Common myeloid progenitor, CD34-positive (primary cell): ENCODE measurements around the gene CASR.
"Not testable (repeated sequence)": the region's sequence is repeated elsewhere in the genome, so short reads cannot be mapped to it uniquely, and the experiment has no call there.

Experiments used
- CTCF ChIA-PET: fragments of 350-600 bp; sonication (Branson Sonifier 250); formaldehyde crosslinking; loops from one replicate; lab custom pipeline; 2021; ENCODE audit warnings: antibody characterized with exemption; lab: Charles Lee
- POLR2A ChIA-PET: fragments of 350-600 bp; sonication (Branson Sonifier 250); formaldehyde crosslinking; loops from one replicate; lab custom pipeline; 2021; ENCODE audit warnings: antibody characterized with exemption; lab: Charles Lee
- DNase-seq, 3 donors: peaks; one replicate each; pipeline versions ENCODE4 v3.0.0 to v3.0.0-alpha.2; 2013
- H3K27ac ChIP-seq, 2 experiments: 1 replicate in 1 of 2; 2 replicates in 1 of 2; pipeline ENCODE4 v1.7.0; 2013; ENCODE audit warnings: inconsistent platforms in 2 of 2, low read length in 2 of 2, mild to moderate bottlenecking in 2 of 2, low read depth in 1 of 2, moderate library complexity in 1 of 2; ENCODE audit not compliant: severe bottlenecking in 2 of 2, insufficient read depth in 1 of 2, poor library complexity in 1 of 2
- H3K27me3 ChIP-seq, 5 experiments: replicated peaks in 2 of 5; 1 replicate in 3 of 5; 2 replicates in 2 of 5; pipeline versions ENCODE4 v1.6.1 to v1.7.0; 2013; ENCODE audit warnings: low read length in 4 of 5, mild to moderate bottlenecking in 2 of 5, moderate library complexity in 2 of 5, inconsistent platforms in 1 of 5; ENCODE audit not compliant: insufficient read depth in 5 of 5, control insufficient read depth in 4 of 5
- H3K36me3 ChIP-seq, 4 experiments: 1 replicate in 2 of 4; 2 replicates in 2 of 4; pipeline versions ENCODE4 v1.6.1 to v1.7.0; 2013; ENCODE audit warnings: low read length in 3 of 4, control low read depth in 1 of 4, mild to moderate bottlenecking in 1 of 4; ENCODE audit not compliant: control insufficient read depth in 4 of 4, insufficient read depth in 4 of 4
- H3K4me1 ChIP-seq, 4 experiments: 1 replicate in 3 of 4; 2 replicates in 1 of 4; pipeline versions ENCODE4 v1.6.1 to v1.7.1; 2013; ENCODE audit warnings: low read length in 3 of 4, mild to moderate bottlenecking in 3 of 4, control low read depth in 1 of 4, inconsistent platforms in 1 of 4, moderate library complexity in 1 of 4; ENCODE audit not compliant: control insufficient read depth in 4 of 4, insufficient read depth in 4 of 4; ENCODE audit errors: control extremely low read depth in 1 of 4
- H3K4me3 ChIP-seq, 7 experiments: 1 replicate in 4 of 7; 2 replicates in 3 of 7; pipeline versions ENCODE4 v1.5.1 to v1.7.0; 2013; ENCODE audit warnings: mild to moderate bottlenecking in 7 of 7, low read length in 6 of 7, moderate library complexity in 6 of 7, inconsistent platforms in 2 of 7, low read depth in 2 of 7, control low read depth in 1 of 7; ENCODE audit not compliant: insufficient read depth in 4 of 7, control insufficient read depth in 1 of 7; ENCODE audit errors: extremely low read depth in 1 of 7
- H3K9me3 ChIP-seq, 5 experiments: 1 replicate in 4 of 5; 2 replicates in 1 of 5; pipeline versions ENCODE4 v1.6.1 to v1.7.1; 2013; ENCODE audit warnings: low read length in 4 of 5, mild to moderate bottlenecking in 2 of 5, inconsistent platforms in 1 of 5, low read depth in 1 of 5, moderate library complexity in 1 of 5; ENCODE audit not compliant: control insufficient read depth in 4 of 5, insufficient read depth in 2 of 5; ENCODE audit errors: control extremely low read depth in 1 of 5
- WGBS: methylation state at CpG from one replicate; pipeline ENCODE4 v1.1.5; 2013; ENCODE audit not compliant: insufficient coverage; 5-methylcytosine and 5-hydroxymethylcytosine counted together

Gene CASR

DNA sequence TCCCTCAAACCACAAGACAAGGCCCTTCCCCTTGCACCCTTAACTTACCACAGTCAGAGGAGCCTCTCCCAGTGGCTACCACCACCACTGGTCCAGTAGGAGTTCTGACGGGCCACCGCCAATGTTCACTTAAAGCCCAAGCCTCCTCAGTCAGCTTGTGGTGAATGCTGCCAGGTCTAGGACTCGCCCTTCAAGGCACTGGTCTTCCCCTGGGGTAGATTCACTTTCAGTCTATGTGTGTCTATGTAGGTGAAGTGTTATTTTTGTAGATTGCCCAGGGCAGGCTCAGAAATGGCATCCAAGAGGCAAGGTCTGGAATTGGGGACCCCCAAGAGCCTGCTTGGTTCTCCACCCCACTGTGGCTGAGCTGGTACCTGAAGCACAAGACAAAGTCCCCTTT is 15.4 kb upstream of the CASR start:
- ChIA-PET CTCF (no interaction called here), POLR2A (no interaction called here)
- Histone ChIP-seq H3K9me3 (peaks cover 0 to 22% (median 3%) of the 10 kb centered on the region in 5 experiments), H3K27me3 (no peaks in the 10 kb centered on the region), H3K36me3 (no peaks in the 10 kb centered on the region), H3K27ac (no peak overlapping the region), H3K4me3 (no peak overlapping the region), H3K4me1 (no peaks in the 10 kb centered on the region)
- no peak for DNase-seq
- WGBS, result 100% methylated on average over 3 of the region's 3 CpGs

- Histone ChIP-seq H3K9me3 (peaks cover 3 to 35% (median 8%) of the 10 kb centered on the region in 5 experiments), H3K4me1 (no peaks in the 10 kb centered on the region), H3K36me3 (no peaks in the 10 kb centered on the region), H3K27me3 (no peaks in the 10 kb centered on the region), H3K27ac (no peak overlapping the region), H3K4me3 (no peak overlapping the region)
- ChIA-PET CTCF (no interaction called here), POLR2A (no interaction called here)
- WGBS, result 100% methylated on average over 2 of the region's 3 CpGs
- no peak for DNase-seq
Observed at GRCh38 chr3:122169911-122170310, 13.6 kb upstream of the CASR start.

GRCh38 chr3:122171361-122171760 is 12.1 kb upstream of the CASR start:
- DNase-seq, H3K27me3 ChIP-seq, H3K27ac ChIP-seq, H3K4me1 ChIP-seq, H3K4me3 ChIP-seq, POLR2A ChIA-PET, CTCF ChIA-PET, H3K36me3 ChIP-seq: not testable (repeated sequence)
- WGBS, result 93% methylated on average over 2 of the region's 2 CpGs
- H3K9me3 ChIP-seq, result peaks cover 3 to 35% (median 8%) of the 10 kb centered on the region in 5 experiments

- H3K27me3 ChIP-seq, result peaks cover 2 to 41% (median 27%) of the 10 kb centered on the region in 5 experiments
- H3K4me3 ChIP-seq, result no peak overlapping the region
- ChIA-PET POLR2A (no interaction called here), CTCF (no interaction called here)
- no peak for DNase-seq
- H3K4me1 ChIP-seq, result peaks cover 0 to 4% (median 3%) of the 10 kb centered on the region in 4 experiments
- no peaks in the 10 kb centered on the region for H3K36me3 ChIP-seq
- WGBS, result no CpG with 5 or more reads among the region's 5 CpGs
- H3K27ac ChIP-seq, result no peak overlapping the region
- peaks cover 1 to 10% (median 2%) of the 10 kb centered on the region in 5 experiments for H3K9me3 ChIP-seq
Observed at GRCh38 chr3:122178711-122179110, 4.8 kb upstream of the CASR start.

DNA sequence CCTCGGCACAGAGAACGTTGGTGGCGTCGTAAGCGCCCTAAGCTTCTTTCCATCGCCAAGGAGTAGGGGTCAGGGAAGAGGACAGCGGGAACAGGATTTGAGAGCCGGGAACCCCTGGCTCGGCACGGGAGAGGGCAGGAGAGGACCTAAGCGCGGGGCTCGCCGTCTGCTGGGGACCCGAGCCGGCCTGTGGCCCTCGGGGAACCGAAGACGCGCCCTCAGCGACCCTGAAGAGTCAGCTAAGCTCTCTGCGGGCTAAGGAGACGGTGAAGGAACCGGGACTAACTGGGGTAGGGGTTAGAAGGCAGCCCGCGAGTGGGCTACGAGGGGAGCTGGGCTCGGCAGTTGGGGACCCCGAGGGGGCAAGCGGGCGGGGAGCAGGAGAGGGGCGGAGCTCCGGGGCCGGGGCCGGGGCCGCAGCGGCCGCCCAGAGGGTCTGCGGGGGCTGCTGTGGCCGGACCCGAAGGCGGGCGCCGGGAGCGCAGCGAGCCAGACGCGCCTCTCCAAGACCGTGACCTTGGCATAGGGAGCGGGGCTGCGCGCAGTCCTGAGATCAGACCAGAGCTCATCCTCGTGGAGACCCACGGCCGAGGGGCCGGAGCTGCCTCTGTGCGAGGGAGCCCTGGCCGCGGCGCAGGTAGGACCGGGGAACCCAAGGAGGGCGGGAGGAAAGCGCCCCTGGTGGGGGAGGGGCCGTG is 574 bp downstream of the CASR start:
- peaks cover 0 to 16% (median 11%) of the 10 kb centered on the region in 4 experiments for H3K4me1 ChIP-seq
- no peak overlapping the region for H3K27ac ChIP-seq
- no peaks in the 10 kb centered on the region for H3K36me3 ChIP-seq
- ChIA-PET POLR2A (no interaction called here), CTCF (interaction anchor here (1.2 kb wide), 1 partner anchor 35 kb away, joined by 3 read pairs; no protein-coding TSS in a partner anchor)
- H3K4me3 ChIP-seq, result peak overlapping the region in 6 of 7 experiments; percentile 9 to 58 (median 51)
- 2% methylated on average over 50 of the region's 64 CpGs for WGBS
- peaks cover 7 to 83% (median 41%) of the 10 kb centered on the region in 5 experiments for H3K27me3 ChIP-seq
- peaks cover 0 to 2% (median 0%) of the 10 kb centered on the region in 5 experiments for H3K9me3 ChIP-seq
- DNase-seq, result peak in 2 of 3 donors; percentile 13 to 34

DNA sequence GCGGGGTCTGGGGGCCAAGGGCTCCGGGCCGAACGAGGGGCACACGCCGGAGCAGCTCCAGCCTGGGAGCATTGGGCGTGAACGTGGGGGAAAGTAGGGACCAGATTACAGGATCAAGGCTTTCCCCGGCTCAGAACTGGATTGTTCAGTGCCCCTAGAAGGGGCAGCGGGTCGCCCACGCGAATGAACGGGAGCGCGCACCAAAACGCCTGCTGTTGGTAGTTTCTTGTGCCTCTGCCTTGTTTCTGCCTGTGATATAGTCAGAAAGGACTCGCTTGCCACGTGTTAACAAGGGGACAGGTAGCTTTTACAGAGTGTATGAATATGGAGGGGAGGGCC is 1.1 kb downstream of the CASR start:
- DNase-seq, result no peak
- no peaks in the 10 kb centered on the region for H3K36me3 ChIP-seq
- POLR2A ChIA-PET, result no interaction called here
- CTCF ChIA-PET, result interaction anchor here (1.2 kb wide), 1 partner anchor 36 kb away, joined by 3 read pairs; no protein-coding TSS in a partner anchor
- H3K4me3 ChIP-seq, result peak overlapping the region in 2 of 7 experiments; percentile 39 to 56
- peaks cover 7 to 86% (median 41%) of the 10 kb centered on the region in 5 experiments for H3K27me3 ChIP-seq
- 10% methylated on average over 17 of the region's 19 CpGs for WGBS
- peaks cover 0 to 16% (median 11%) of the 10 kb centered on the region in 4 experiments for H3K4me1 ChIP-seq
- no peak overlapping the region for H3K27ac ChIP-seq
- H3K9me3 ChIP-seq, result peaks cover 0 to 2% (median 0%) of the 10 kb centered on the region in 5 experiments

GRCh38 chr3:122186372-122186771 is 2.9 kb downstream of the CASR start:
- CTCF ChIA-PET, result no interaction called here
- no CpG with 5 or more reads among the region's 2 CpGs for WGBS

More at GRCh38 chr3:122186372-122186771, 2.9 kb downstream of the CASR start:
- no peaks in the 10 kb centered on the region for H3K36me3 ChIP-seq
- H3K27me3 ChIP-seq, result peaks cover 7 to 85% (median 40%) of the 10 kb centered on the region in 5 experiments
- no peak for DNase-seq
- POLR2A ChIA-PET, result no interaction called here
- peaks cover 0 to under 1% (median 0%) of the 10 kb centered on the region in 5 experiments for H3K9me3 ChIP-seq
- H3K4me3 ChIP-seq, result no peak overlapping the region
- no peak overlapping the region for H3K27ac ChIP-seq
- peaks cover 0 to 16% (median 11%) of the 10 kb centered on the region in 4 experiments for H3K4me1 ChIP-seq
